Esophagus muscularis mucosa (tissue), 4 donors: ENCODE data around the gene QSOX2. TPM values are rescaled to one million over a fixed set of nuclear protein-coding genes. Genes with fewer than 3 reads are reported as not detected.

Experiments used
- DNase-seq: peaks from one replicate; pipeline ENCODE4 v3.0.0-alpha.2; 2017; ENCODE audit errors: extremely low spot score
- H3K27ac ChIP-seq, 4 donors: fragments of 200-600 bp; sonication (generic); replicated peaks in 1 of 4; 1 replicate in 3 of 4; 2 replicates in 1 of 4; pipeline ENCODE4 v1.5.1; 2016 to 2019; ENCODE audit warnings: mild to moderate bottlenecking in 1 of 4
- H3K27me3 ChIP-seq, 4 donors: fragments of 200-600 bp; sonication (generic); one replicate each; pipeline versions ENCODE4 v1.5.1 to v1.6.0; 2016 to 2019
- H3K36me3 ChIP-seq, 4 donors: fragments of 200-600 bp; sonication (generic); one replicate each; pipeline ENCODE4 v1.5.1; 2016 to 2019
- H3K4me1 ChIP-seq, 4 donors: fragments of 200-600 bp; sonication (generic); one replicate each; pipeline ENCODE4 v1.5.1; 2016 to 2019
- H3K4me3 ChIP-seq, 4 donors: fragments of 200-600 bp; sonication (generic); 1 replicate in 2 of 4; 2 replicates in 2 of 4; pipeline ENCODE4 v1.5.1; 2016 to 2019; ENCODE audit warnings: mild to moderate bottlenecking in 4 of 4, moderate library complexity in 1 of 4
- H3K9me3 ChIP-seq, 4 donors: fragments of 200-600 bp; sonication (generic); 1 replicate in 3 of 4; 2 replicates in 1 of 4; pipeline ENCODE4 v1.5.1; 2016 to 2019
- CTCF ChIP-seq, 3 experiments: fragments of 200-600 bp in 2 of 3; fragments of 450-650 bp in 1 of 3; sonication (generic) in 2 of 3; IDR thresholded peaks; one replicate each; pipeline ENCODE4 v1.5.1; 2017 to 2019; ENCODE audit warnings: antibody characterized with exemption in 3 of 3, mild to moderate bottlenecking in 2 of 3, moderate library complexity in 1 of 3
- EP300 ChIP-seq: sonication (generic); formaldehyde crosslinking; IDR thresholded peaks from one replicate; pipeline ENCODE4 v1.6.1; 2017; ENCODE audit warnings: antibody characterized with exemption
- POLR2A ChIP-seq: fragments of 450-650 bp; IDR thresholded peaks from one replicate; pipeline ENCODE4 v1.6.1; 2017; ENCODE audit warnings: antibody characterized with exemption, moderate library complexity, mild to moderate bottlenecking, low read depth
- POLR2AphosphoS5 ChIP-seq, 2 donors: sonication (generic); formaldehyde crosslinking; IDR thresholded peaks; one replicate each; pipeline ENCODE4 v1.6.1; 2017; ENCODE audit warnings: antibody characterized with exemption in 2 of 2
- WGBS: methylation state at CpG from one replicate; pipeline ENCODE4 v1.1.5; 2018; 5-methylcytosine and 5-hydroxymethylcytosine counted together
- intact Hi-C: fragments of 100-400 bp; cut with DNase I; formaldehyde crosslinking; loops from one replicate; pipeline ENCODE4 v1.15.1; 2023
- total RNA-seq, 4 donors: library from RNA; depleted of rRNA; stranded (reverse); fragments of >200 nt; gene quantifications; one replicate each; pipeline versions ENCODE4 v1.1.0 to v1.2.1, GENCODE V29; 2016

QSOX2 gene
- total RNA-seq, 4 donors from 2014 or later: 5.4 to 7.6 (median 6.3) TPM

GRCh38 chr9:136193127-136193890 is 52.3 kb downstream of the QSOX2 start:
- H3K9me3 ChIP-seq: no peaks in the 10 kb centered on the region
- intact Hi-C loops: no loop called here
- H3K4me3 ChIP-seq: no peak overlapping the region
- TF ChIP-seq POLR2A (no peak), POLR2AphosphoS5 (IDR thresholded peaks at IDR 0.05) (no peak), CTCF (IDR thresholded peaks at IDR 0.05) (no peak), EP300 (no peak)
- H3K27ac ChIP-seq: no peak overlapping the region
- H3K36me3 ChIP-seq: no peaks in the 10 kb centered on the region
- 1% methylated on average over 27 of the region's 96 CpGs for WGBS
- peaks cover 0 to 100% (median 69%) of the 10 kb centered on the region in 4 donors for H3K27me3 ChIP-seq
- peaks cover 0 to 27% (median 13%) of the 10 kb centered on the region in 4 donors for H3K4me1 ChIP-seq
- DNase-seq: no peak

GRCh38 chr9:136192289-136193126 is 53.1 kb downstream of the QSOX2 start:
- Histone ChIP-seq H3K27ac (no peak overlapping the region), H3K9me3 (no peaks in the 10 kb centered on the region), H3K4me1 (peaks cover 0 to 24% (median 11%) of the 10 kb centered on the region in 4 donors), H3K27me3 (peaks cover 0 to 100% (median 61%) of the 10 kb centered on the region in 4 donors), H3K4me3 (no peak overlapping the region), H3K36me3 (no peaks in the 10 kb centered on the region)
- TF ChIP-seq CTCF (IDR thresholded peaks at IDR 0.05) (no peak), POLR2A (no peak), EP300 (no peak), POLR2AphosphoS5 (IDR thresholded peaks at IDR 0.05) (no peak)
- DNase-seq: no peak
- intact Hi-C loops: no loop called here
- WGBS: 2% methylated on average over 16 of the region's 51 CpGs

- Histone ChIP-seq H3K9me3 (no peaks in the 10 kb centered on the region), H3K4me3 (no peak overlapping the region), H3K27me3 (peaks cover 0 to 100% (median 56%) of the 10 kb centered on the region in 4 donors), H3K36me3 (no peaks in the 10 kb centered on the region), H3K27ac (no peak overlapping the region), H3K4me1 (peaks cover 0 to 24% (median 11%) of the 10 kb centered on the region in 4 donors)
- TF ChIP-seq EP300 (no peak), POLR2A (no peak), CTCF (IDR thresholded peaks at IDR 0.05) (no peak), POLR2AphosphoS5 (IDR thresholded peaks at IDR 0.05) (no peak)
- intact Hi-C loops: no loop called here
- WGBS: 12% methylated on average over 9 of the region's 9 CpGs
- DNase-seq: no peak
Measured at GRCh38 chr9:136191960-136192286, 53.7 kb downstream of the QSOX2 start.

- no peaks in the 10 kb centered on the region for H3K9me3 ChIP-seq
- peaks cover 0 to 100% (median 52%) of the 10 kb centered on the region in 4 donors for H3K27me3 ChIP-seq
- no peak for TF ChIP-seq CTCF (IDR thresholded peaks at IDR 0.05)
- TF ChIP-seq EP300: no peak
- no peak for TF ChIP-seq POLR2A
- no peak for TF ChIP-seq POLR2AphosphoS5 (IDR thresholded peaks at IDR 0.05)
- peaks cover 0 to 24% (median 11%) of the 10 kb centered on the region in 4 donors for H3K4me1 ChIP-seq
- H3K27ac ChIP-seq: no peak overlapping the region
- intact Hi-C loops: no loop called here
- 48% methylated on average over 25 of the region's 30 CpGs for WGBS
- DNase-seq: no peak
- H3K36me3 ChIP-seq: no peaks in the 10 kb centered on the region
- H3K4me3 ChIP-seq: no peak overlapping the region
Measured at GRCh38 chr9:136191099-136191959, 54.3 kb downstream of the QSOX2 start.
